ENCODE measurements around the gene ABI2. TPM values are rescaled to one million over a fixed set of nuclear protein-coding genes. Genes with fewer than 3 reads are reported as not detected.

Gene ABI2
- total and polyA plus RNA-seq, 2 of the 4 experiments (the other 2 are of a cell fraction), result 35.7 to 54.0 TPM

DNA sequence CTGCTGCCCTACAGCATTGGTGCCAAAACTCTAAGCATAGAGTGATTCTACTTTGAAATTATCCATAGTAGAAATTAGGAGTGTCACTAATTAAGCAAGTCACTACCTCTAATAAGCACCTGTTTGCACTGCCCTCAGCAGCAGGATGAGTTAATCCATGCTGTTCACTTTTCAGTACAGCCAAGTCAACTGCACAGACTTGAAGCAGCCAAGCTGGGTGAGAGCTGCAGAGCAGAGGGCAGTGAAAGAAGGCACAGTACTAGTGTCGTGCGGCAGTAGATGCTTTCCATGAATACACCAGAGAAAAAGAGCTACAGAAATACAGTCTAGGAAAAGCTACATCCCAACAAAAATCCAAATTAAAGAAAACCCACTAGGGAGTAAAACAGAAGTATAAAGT lies 108.3 kb downstream of the ABI2 start:
- WGBS, 2 experiments (ENCODE audit: extremely low coverage in 2 of 2, insufficient read length in 1 of 2), result no CpG with 5 or more reads among the region's 2 CpGs
- no peak overlapping the region for H3K23ac ChIP-seq (ENCODE audit: low read depth, low read length)
- H3K4ac ChIP-seq (ENCODE audit: low read depth, low read length), result no peak overlapping the region
- no peak overlapping the region for H2AK5ac ChIP-seq (ENCODE audit: low read depth, low read length)
- no peak overlapping the region for H3K56ac ChIP-seq (ENCODE audit: extremely low read depth, insufficient read depth, low read length)
- BruUV-seq (replicated peaks), result no TSS peak
- H3K36me3 ChIP-seq (ENCODE audit: control insufficient read depth, insufficient read depth, low read length), result peaks cover 21% of the 10 kb centered on the region
- no peak overlapping the region for H3K9ac ChIP-seq (ENCODE audit: low read depth, low read length)
- H3K4me3 ChIP-seq (ENCODE audit: insufficient read depth, low read depth, low read length), result no peak overlapping the region
- no peaks in the 10 kb centered on the region for H3K27me3 ChIP-seq (ENCODE audit: control insufficient read depth, insufficient read depth, low read length)
- no peak overlapping the region for H3K4me2 ChIP-seq (ENCODE audit: low read depth, low read length)
- POLR2A ChIA-PET (ENCODE audit: unreplicated experiment), result no interaction called here
- no peak overlapping the region for H4K8ac ChIP-seq (ENCODE audit: low read depth in 2 of 2, low read length in 2 of 2)
- no peak overlapping the region for H2AK9ac ChIP-seq (replicated peaks; ENCODE audit: low read depth, low read length, poor library complexity)
- no peak overlapping the region for H4K5ac ChIP-seq (ENCODE audit: low read depth, low read length)
- no peak overlapping the region for H4K91ac ChIP-seq (ENCODE audit: insufficient read depth, low read depth, low read length)
- H3K14ac ChIP-seq (replicated peaks; ENCODE audit: low read depth, low read length), result no peak overlapping the region
- no peak overlapping the region for H2BK120ac ChIP-seq (ENCODE audit: low read depth, low read length)
- no peaks in the 10 kb centered on the region for H3K4me1 ChIP-seq (ENCODE audit: control insufficient read depth, insufficient read depth, low read length)
- dilution Hi-C loops (cut with HindIII; ENCODE audit: low sequenced_read_pairs, unreplicated experiment) (no loop called here), in situ Hi-C loops (cut with MboI; ENCODE audit: low sequenced_read_pairs) (no loop called here), intact Hi-C loops (cut with micrococcal nuclease) (no loop called here)
- no peak overlapping the region for H3K27ac ChIP-seq (ENCODE audit: insufficient read depth, low read length)
- H2BK20ac ChIP-seq (ENCODE audit: low read depth, low read length), result no peak overlapping the region
- H2BK5ac ChIP-seq (ENCODE audit: low read depth, low read length, poor library complexity, severe bottlenecking), result no peak overlapping the region
- no peak overlapping the region for H2AFZ ChIP-seq (replicated peaks; ENCODE audit: low read length, poor library complexity)
- TF ChIP-seq RFX5 (IDR thresholded peaks at IDR 0.05; ENCODE audit: low read depth, low read length) (no peak), SMC3 (IDR thresholded peaks at IDR 0.05; ENCODE audit: low read depth, low read length) (no peak), CEBPB (IDR thresholded peaks at IDR 0.05; ENCODE audit: low read depth, low read length) (no peak)
- H3K9me1 ChIP-seq (ENCODE audit: insufficient read depth, low read length), result peaks cover 11% of the 10 kb centered on the region
- no peak overlapping the region for H3K18ac ChIP-seq (ENCODE audit: low read depth, low read length)
- no peak overlapping the region for H2BK15ac ChIP-seq (ENCODE audit: low read depth, low read length)
- peaks cover 15 to 39% of the 10 kb centered on the region in 2 experiments for H3K79me1 ChIP-seq (ENCODE audit: low read depth in 1 of 2, low read length in 2 of 2)
- H4K20me1 ChIP-seq (ENCODE audit: insufficient read depth, low read length), result no peaks in the 10 kb centered on the region; the same call in 1 of the 2 replicates
- no peaks in the 10 kb centered on the region for H3K9me3 ChIP-seq (ENCODE audit: control insufficient read depth, insufficient read depth, low read length)
- ATAC-seq (ENCODE audit: low read depth) (no peak), DNase-seq (no peak)
- CTCF ChIA-PET, result no interaction called here
